GM12801 (cell line): Measurements from ENCODE around the gene FBXL4.

Experiments used
- CTCF ChIP-seq: IDR thresholded peaks from one replicate; pipeline ENCODE4 v1.5.1; 2011; ENCODE audit warnings: control low read depth; ENCODE audit not compliant: insufficient read length; ENCODE audit errors: extremely low read depth

Gene FBXL4

GRCh38 chr6:98824902-98825599 lies 122.7 kb downstream of the FBXL4 start:
- no peak for TF ChIP-seq CTCF

GRCh38 chr6:98824162-98824901 lies 123.4 kb downstream of the FBXL4 start:
- TF ChIP-seq CTCF = no peak

DNA sequence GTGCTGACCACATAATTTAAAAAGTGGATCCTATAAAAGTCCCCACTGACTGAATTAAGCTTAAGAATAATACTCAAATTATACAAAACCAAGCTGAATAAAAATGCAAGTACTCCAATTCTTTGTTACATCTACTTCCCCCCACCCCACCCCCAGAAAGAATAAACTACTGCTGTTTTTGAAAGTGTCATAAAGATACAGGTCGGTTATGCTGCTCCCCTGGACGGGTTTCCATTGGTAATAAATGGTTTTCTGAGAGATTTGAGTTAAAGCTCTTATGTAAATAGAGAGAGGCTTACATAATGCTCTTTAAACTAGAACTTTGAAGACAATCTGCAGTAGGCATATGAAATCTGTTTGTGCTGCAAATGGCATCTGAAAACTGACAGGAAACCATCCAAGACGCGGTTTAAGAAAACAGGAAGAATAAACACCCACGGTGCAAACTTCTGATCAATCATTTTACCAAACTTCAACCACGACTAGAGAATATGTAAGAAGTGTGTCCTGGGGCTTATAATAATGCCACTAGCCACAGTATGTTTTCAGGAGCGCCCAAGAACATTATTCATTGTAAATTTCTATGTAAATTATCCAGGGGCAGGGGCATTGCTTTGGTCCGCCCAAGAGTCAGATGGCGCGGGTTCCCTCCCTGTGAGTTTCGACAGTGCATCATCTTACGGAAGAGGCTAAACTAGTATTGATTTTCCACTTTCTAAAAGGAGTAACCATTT lies 124.2 kb downstream of the FBXL4 start:
- no peak for TF ChIP-seq CTCF

DNA sequence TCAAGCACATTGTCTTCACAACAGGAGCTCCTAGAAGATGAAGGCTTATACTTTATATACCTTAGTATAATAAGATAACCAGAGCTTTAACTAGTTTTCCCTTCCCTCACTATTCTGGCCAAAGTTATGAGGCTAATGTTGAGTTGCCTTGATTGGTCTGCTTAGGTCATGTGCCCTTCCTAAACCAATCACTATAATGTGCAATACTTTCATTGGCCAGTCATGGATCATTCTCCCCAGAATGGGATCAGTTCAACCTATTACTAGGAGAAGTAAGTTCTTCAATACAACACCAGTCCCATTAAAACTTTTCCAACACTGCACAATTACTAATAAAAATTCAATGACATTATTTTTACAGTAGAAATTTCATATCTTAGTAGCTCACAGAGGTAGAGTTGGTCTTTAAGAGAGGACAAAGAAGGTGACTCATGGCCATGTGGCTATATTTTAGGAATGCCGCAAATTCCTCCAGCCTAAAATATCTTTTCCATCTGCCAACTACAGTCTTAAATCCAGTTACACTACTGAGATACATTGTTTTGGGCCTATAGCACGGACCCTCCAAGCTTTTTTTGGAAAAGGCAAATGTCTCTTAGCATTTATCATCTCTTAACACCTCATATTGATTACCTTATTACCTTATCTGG lies 125.9 kb downstream of the FBXL4 start:
- no peak for TF ChIP-seq CTCF
